Esophagus muscularis mucosa (tissue), 3 donors: Measurements from ENCODE around the gene MIAT.

Source experiments
- POLR2A ChIP-seq: fragments of 450-650 bp; IDR thresholded peaks from one replicate; pipeline ENCODE4 v1.6.1; 2017; ENCODE audit warnings: antibody characterized with exemption, moderate library complexity, mild to moderate bottlenecking, low read depth
- POLR2AphosphoS5 ChIP-seq, 2 donors: sonication (generic); formaldehyde crosslinking; IDR thresholded peaks; one replicate each; pipeline ENCODE4 v1.6.1; 2017; ENCODE audit warnings: antibody characterized with exemption in 2 of 2
- TF ChIP-seq, protein P1 (sequence below), 3 experiments: fragments of 200-600 bp in 2 of 3; fragments of 450-650 bp in 1 of 3; sonication (generic) in 2 of 3; IDR thresholded peaks; one replicate each; pipeline ENCODE4 v1.5.1; 2017 to 2019; ENCODE audit warnings: antibody characterized with exemption in 3 of 3, mild to moderate bottlenecking in 2 of 3, moderate library complexity in 1 of 3

DNA sequence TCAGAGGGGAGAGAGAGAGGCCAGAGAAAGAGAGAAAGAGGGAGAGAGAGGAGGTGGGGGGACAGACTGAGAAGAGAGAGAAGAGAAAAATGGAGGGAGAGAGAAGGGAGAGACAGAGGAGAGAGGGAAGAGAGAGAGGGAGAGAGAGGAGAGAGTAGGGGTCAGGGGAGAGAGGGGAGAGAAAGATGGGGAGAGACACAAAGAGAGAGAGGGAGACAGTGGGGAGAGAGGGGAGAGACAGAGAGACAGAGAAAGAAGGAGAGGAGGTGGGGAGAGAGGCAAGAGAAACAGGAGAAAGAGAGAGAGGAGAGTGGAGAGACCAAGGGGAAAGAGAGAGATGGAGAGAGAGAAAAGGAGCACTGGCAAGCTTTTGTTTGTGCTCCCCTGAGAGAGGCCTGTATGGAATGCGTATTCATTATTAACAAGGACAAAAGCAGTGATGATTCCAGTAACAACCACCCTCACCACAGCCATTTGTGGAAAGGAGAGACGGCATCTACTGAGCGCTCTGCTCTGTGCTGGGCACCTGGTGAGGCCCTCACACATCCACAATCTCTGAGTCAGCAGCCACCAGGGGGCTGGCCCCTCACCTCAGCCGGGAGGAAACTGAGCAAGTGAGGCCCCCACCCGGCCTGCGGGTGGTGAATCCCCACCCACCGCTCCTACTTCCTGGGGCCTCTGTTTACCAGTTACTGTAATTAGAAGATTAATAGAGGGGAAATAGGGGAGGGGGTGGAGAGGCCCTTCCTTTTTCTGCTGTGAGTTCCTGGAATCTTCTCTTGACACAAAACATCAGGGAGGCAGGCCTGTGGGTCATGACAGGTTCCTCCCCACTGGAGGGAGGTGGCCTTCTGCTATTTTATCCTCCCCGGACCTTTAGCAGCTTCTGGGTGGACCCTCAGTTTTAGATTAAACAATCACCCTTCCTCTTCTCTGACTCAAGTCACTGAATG lies 14.6 kb upstream of the MIAT start:
- TF ChIP-seq, protein P1, sequence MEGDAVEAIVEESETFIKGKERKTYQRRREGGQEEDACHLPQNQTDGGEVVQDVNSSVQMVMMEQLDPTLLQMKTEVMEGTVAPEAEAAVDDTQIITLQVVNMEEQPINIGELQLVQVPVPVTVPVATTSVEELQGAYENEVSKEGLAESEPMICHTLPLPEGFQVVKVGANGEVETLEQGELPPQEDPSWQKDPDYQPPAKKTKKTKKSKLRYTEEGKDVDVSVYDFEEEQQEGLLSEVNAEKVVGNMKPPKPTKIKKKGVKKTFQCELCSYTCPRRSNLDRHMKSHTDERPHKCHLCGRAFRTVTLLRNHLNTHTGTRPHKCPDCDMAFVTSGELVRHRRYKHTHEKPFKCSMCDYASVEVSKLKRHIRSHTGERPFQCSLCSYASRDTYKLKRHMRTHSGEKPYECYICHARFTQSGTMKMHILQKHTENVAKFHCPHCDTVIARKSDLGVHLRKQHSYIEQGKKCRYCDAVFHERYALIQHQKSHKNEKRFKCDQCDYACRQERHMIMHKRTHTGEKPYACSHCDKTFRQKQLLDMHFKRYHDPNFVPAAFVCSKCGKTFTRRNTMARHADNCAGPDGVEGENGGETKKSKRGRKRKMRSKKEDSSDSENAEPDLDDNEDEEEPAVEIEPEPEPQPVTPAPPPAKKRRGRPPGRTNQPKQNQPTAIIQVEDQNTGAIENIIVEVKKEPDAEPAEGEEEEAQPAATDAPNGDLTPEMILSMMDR (IDR thresholded peaks at IDR 0.05) = no peak
- no peak for TF ChIP-seq POLR2A
- TF ChIP-seq POLR2AphosphoS5 (IDR thresholded peaks at IDR 0.05) = no peak
